ENCODE measurements around the gene NUP35. TPM values are rescaled to one million over a fixed set of nuclear protein-coding genes. Genes with fewer than 3 reads are reported as not detected.

Gene NUP35
- polyA plus RNA-seq, 2 of the 4 experiments (the other 2 are of a cell fraction), result 39.6 to 45.9 TPM

GRCh38 chr2:183091318-183091953 is 32.8 kb upstream of the NUP35 start (continued):
- no peak for TF ChIP-seq HMGXB4 (CRISPR knock-in tag; IDR thresholded peaks at IDR 0.05; ENCODE audit: borderline replicate concordance)
- TF ChIP-seq CHD2 (IDR thresholded peaks at IDR 0.05; ENCODE audit: low read length, partially characterized antibody), result no peak
- TF ChIP-seq ZFP36 (IDR thresholded peaks at IDR 0.05; ENCODE audit: borderline replicate concordance, partially characterized antibody), result no peak

GRCh38 chr2:183091954-183092345 is 32.3 kb upstream of the NUP35 start:
- FAIRE-seq (no peak), ATAC-seq (no peak), DNase-seq (ENCODE audit: low read depth in 1 of 2, low spot score in 1 of 2) (no peak)
- ChIA-PET POLR2A (no interaction called here), CTCF (no interaction called here)
- Histone ChIP-seq H3K9me3 (no peaks in the 10 kb centered on the region), H3K4me3 (no peak overlapping the region), H3K4me1 (peaks cover 13% of the 10 kb centered on the region; the same call in 2 of the 3 replicates), H3K4me2 (no peak overlapping the region), H3K27ac (no peak overlapping the region)
- TF ChIP-seq HDAC2 (IDR thresholded peaks at IDR 0.05), result no peak
- 92% methylated on average over 2 of the region's 2 CpGs for WGBS (ENCODE audit: missing lambda C conversion rate)

- TF ChIP-seq SMC3 (IDR thresholded peaks at IDR 0.05) (no peak), ELK1 (IDR thresholded peaks at IDR 0.05; ENCODE audit: low read depth, low read length) (no peak), POLR2A (IDR thresholded peaks at IDR 0.05; ENCODE audit: low read length) (no peak), FOSL2 (IDR thresholded peaks at IDR 0.05) (no peak), FOSL2 (CRISPR knock-in tag; IDR thresholded peaks at IDR 0.05) (peak; percentile 51), NR3C1 (IDR thresholded peaks at IDR 0.05) (no peak), HES2 (IDR thresholded peaks at IDR 0.05) (no peak), USF2 (IDR thresholded peaks at IDR 0.05) (no peak), KDM1A (IDR thresholded peaks at IDR 0.05; ENCODE audit: low read depth) (no peak), RAD21 (conservative IDR thresholded peaks at IDR 0.05 in 1 of 2, IDR thresholded peaks at IDR 0.05 in 1 of 2) (peak; percentile 20 to 44; a peak in 2 of 5 replicates), REST (IDR thresholded peaks at IDR 0.05) (no peak), CHD2 (IDR thresholded peaks at IDR 0.05; ENCODE audit: low read length, partially characterized antibody) (no peak), KDM5A (IDR thresholded peaks at IDR 0.05) (no peak), CTCF (IDR thresholded peaks at IDR 0.05) (peak; percentile 25; the same call in 2 of the 3 replicates)
- DNase-seq (ENCODE audit: low read depth in 1 of 2, low spot score in 1 of 2) (no peak), ATAC-seq (peak; percentile 67 to 71), FAIRE-seq (no peak)
- H3K27ac ChIP-seq, result no peak overlapping the region
- 10% methylated on average over 2 of the region's 2 CpGs for WGBS (ENCODE audit: missing lambda C conversion rate)
- no peaks in the 10 kb centered on the region for H3K9me3 ChIP-seq
- peaks cover 13% of the 10 kb centered on the region; the same call in 2 of the 3 replicates for H3K4me1 ChIP-seq
- H3K4me3 ChIP-seq, result no peak overlapping the region
- ChIA-PET POLR2A (interaction anchor here (0.6 kb wide), 1 partner anchor 18 kb away, joined by 17 read pairs; no protein-coding TSS in a partner anchor), CTCF (interaction anchor here (1.2 kb wide), 3 partner anchors 9 to 25 kb away, joined by 3 read pairs; no protein-coding TSS in a partner anchor)
- peak overlapping the region; percentile 54 for H3K4me2 ChIP-seq
These were observed 30.2 kb upstream of the NUP35 start for GRCh38 chr2:183093857-183094657.

All from A549 (cell line).